HepG2 (cell line): Measurements from ENCODE around the gene CNTN5.

Experiments
- AFF4 ChIP-seq: sonication (generic); formaldehyde crosslinking; IDR thresholded peaks from 2 replicates; pipeline ENCODE4 v1.4.0; 2020; ENCODE audit warnings: missing genetic modification reagents
- MAZ ChIP-seq, 2 experiments: sonication (generic) in 1 of 2; formaldehyde crosslinking in 1 of 2; IDR thresholded peaks; 2 replicates each; pipeline versions ENCODE4 v1.5.0 to v1.6.1; 2012 to 2020; ENCODE audit warnings: low read depth in 2 of 2, mild to moderate bottlenecking in 2 of 2, borderline replicate concordance in 1 of 2, improper control_type of control experiment in 1 of 2, low read length in 1 of 2, missing genetic modification reagents in 1 of 2, moderate library complexity in 1 of 2
- POLR2A ChIP-seq, 2 experiments: IDR thresholded peaks; 2 replicates each; pipeline ENCODE4 v1.6.1; 2011; ENCODE audit warnings: low read depth in 2 of 2, low read length in 2 of 2, mild to moderate bottlenecking in 1 of 2, moderate library complexity in 1 of 2; ENCODE audit not compliant: insufficient read depth in 1 of 2

GRCh38 chr11:100098560-100098959, 1077.8 kb downstream of the CNTN5 start:
- TF ChIP-seq AFF4 (CRISPR knock-in tag), result no peak
- no peak for TF ChIP-seq POLR2A (IDR thresholded peaks at IDR 0.05; ENCODE audit: insufficient read depth in 1 of 2, low read depth in 2 of 2, low read length in 2 of 2)
- TF ChIP-seq MAZ (IDR thresholded peaks at IDR 0.05; ENCODE audit: borderline replicate concordance, low read depth, low read length), result no peak
- TF ChIP-seq MAZ (CRISPR knock-in tag; IDR thresholded peaks at IDR 0.05; ENCODE audit: low read depth), result no peak
